Right lobe of liver (tissue), 4 donors: ENCODE data around the gene MYO15B.

Experiments
- POLR2A ChIP-seq: fragments of 450-650 bp; IDR thresholded peaks from one replicate; pipeline ENCODE4 v1.6.1; 2017; ENCODE audit warnings: antibody characterized with exemption, mild to moderate bottlenecking
- TF ChIP-seq, protein P1 (sequence below), 4 donors: fragments of 200-600 bp in 3 of 4; fragments of 450-650 bp in 1 of 4; IDR thresholded peaks; one replicate each; pipeline versions ENCODE4 v1.5.1 to v1.8.0; 2016 to 2022; ENCODE audit warnings: antibody characterized with exemption in 4 of 4, mild to moderate bottlenecking in 2 of 4
- donor health status: DM: no; HTN: no; CAD: no.
- donor health status: DM: no; HTN: no; CAD: no.
- donor health status: DM: no; HTN: yes; CAD: no.

- TF ChIP-seq, protein P1, sequence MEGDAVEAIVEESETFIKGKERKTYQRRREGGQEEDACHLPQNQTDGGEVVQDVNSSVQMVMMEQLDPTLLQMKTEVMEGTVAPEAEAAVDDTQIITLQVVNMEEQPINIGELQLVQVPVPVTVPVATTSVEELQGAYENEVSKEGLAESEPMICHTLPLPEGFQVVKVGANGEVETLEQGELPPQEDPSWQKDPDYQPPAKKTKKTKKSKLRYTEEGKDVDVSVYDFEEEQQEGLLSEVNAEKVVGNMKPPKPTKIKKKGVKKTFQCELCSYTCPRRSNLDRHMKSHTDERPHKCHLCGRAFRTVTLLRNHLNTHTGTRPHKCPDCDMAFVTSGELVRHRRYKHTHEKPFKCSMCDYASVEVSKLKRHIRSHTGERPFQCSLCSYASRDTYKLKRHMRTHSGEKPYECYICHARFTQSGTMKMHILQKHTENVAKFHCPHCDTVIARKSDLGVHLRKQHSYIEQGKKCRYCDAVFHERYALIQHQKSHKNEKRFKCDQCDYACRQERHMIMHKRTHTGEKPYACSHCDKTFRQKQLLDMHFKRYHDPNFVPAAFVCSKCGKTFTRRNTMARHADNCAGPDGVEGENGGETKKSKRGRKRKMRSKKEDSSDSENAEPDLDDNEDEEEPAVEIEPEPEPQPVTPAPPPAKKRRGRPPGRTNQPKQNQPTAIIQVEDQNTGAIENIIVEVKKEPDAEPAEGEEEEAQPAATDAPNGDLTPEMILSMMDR (IDR thresholded peaks at IDR 0.05): no peak
- no peak for TF ChIP-seq POLR2A
Observed at GRCh38 chr17:75634376-75634740, 46.8 kb downstream of the MYO15B start.
